ENCODE measurements around the gene CDH12. TPM values are rescaled to one million over a fixed set of nuclear protein-coding genes. Genes with fewer than 3 reads are reported as not detected.
"Not testable (repeated sequence)": the region's sequence is repeated elsewhere in the genome, so short reads cannot be mapped to it uniquely, and the experiment has no call there.

The CDH12 gene
- total RNA-seq, 1 donor from 2014 or later = not detected

GRCh38 chr5:22319798-22320197 is 533.3 kb downstream of the CDH12 start:
- Histone ChIP-seq H3K9ac (ENCODE audit: low read length) (no peak overlapping the region), H3K27ac (ENCODE audit: low read depth, low read length) (no peak overlapping the region), H3K4me3 (ENCODE audit: insufficient read depth, low read depth, low read length) (no peak overlapping the region), H3K36me3 (ENCODE audit: insufficient read depth, low read length) (no peaks in the 10 kb centered on the region), H3K79me2 (ENCODE audit: insufficient read depth, low read length) (no peaks in the 10 kb centered on the region), H2AFZ (ENCODE audit: low read depth, low read length) (no peak overlapping the region), H3K9me3 (ENCODE audit: insufficient read depth, low read depth, low read length) (no peaks in the 10 kb centered on the region), H3K27me3 (ENCODE audit: insufficient read depth, low read length) (no peaks in the 10 kb centered on the region), H4K20me1 (ENCODE audit: insufficient read depth, low read length) (no peaks in the 10 kb centered on the region), H3K4me1 (ENCODE audit: insufficient read depth, low read length) (no peaks in the 10 kb centered on the region), H3K4me2 (ENCODE audit: low read length) (no peak overlapping the region)
- Mint-ChIP-seq H3K27ac (ENCODE audit: unreplicated experiment) (no peak overlapping the region), H3K27me3 (ENCODE audit: low read depth, unreplicated experiment) (no peaks in the 10 kb centered on the region), H3K9me3 (ENCODE audit: unreplicated experiment) (no peaks in the 10 kb centered on the region), H3K36me3 (ENCODE audit: low read depth, unreplicated experiment) (no peaks in the 10 kb centered on the region), H3K4me1 (ENCODE audit: low read depth, unreplicated experiment) (no peaks in the 10 kb centered on the region), H3K4me3 (ENCODE audit: unreplicated experiment) (no peak overlapping the region)
- FAIRE-seq = no peak
- TF ChIP-seq, protein P1, sequence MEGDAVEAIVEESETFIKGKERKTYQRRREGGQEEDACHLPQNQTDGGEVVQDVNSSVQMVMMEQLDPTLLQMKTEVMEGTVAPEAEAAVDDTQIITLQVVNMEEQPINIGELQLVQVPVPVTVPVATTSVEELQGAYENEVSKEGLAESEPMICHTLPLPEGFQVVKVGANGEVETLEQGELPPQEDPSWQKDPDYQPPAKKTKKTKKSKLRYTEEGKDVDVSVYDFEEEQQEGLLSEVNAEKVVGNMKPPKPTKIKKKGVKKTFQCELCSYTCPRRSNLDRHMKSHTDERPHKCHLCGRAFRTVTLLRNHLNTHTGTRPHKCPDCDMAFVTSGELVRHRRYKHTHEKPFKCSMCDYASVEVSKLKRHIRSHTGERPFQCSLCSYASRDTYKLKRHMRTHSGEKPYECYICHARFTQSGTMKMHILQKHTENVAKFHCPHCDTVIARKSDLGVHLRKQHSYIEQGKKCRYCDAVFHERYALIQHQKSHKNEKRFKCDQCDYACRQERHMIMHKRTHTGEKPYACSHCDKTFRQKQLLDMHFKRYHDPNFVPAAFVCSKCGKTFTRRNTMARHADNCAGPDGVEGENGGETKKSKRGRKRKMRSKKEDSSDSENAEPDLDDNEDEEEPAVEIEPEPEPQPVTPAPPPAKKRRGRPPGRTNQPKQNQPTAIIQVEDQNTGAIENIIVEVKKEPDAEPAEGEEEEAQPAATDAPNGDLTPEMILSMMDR (IDR thresholded peaks at IDR 0.05; ENCODE audit: insufficient read depth, low read depth, low read length) = no peak
- TF ChIP-seq EZH2 (IDR thresholded peaks at IDR 0.05; ENCODE audit: insufficient read depth, low read length) = no peak
- no peak for DNase-seq (ENCODE audit: low read depth)

DNA sequence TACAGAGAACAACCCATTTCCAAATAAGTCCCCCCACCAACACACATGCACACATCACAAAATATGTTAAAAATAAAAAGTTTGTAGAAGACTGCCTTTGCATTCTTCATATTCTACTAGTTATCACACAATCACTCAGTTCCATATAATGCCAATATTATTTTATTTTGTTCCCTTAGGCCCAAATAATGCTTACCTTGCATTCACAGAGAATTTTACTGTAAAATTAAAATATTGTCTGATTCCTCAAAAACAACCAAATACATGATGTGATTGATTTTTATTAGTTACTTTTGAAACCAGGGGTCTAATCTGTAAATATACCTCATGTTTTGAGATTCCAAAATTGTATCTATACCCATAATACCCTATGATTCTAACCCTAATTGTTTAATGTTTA is 536.9 kb downstream of the CDH12 start:
- H3K27ac Mint-ChIP-seq (ENCODE audit: unreplicated experiment) = no peak overlapping the region
- no peaks in the 10 kb centered on the region for H3K27me3 ChIP-seq (ENCODE audit: insufficient read depth, low read length)
- no peak overlapping the region for H3K27ac ChIP-seq (ENCODE audit: low read depth, low read length)
- H3K36me3 Mint-ChIP-seq (ENCODE audit: low read depth, unreplicated experiment) = no peaks in the 10 kb centered on the region
- H3K9me3 ChIP-seq (ENCODE audit: insufficient read depth, low read depth, low read length) = no peaks in the 10 kb centered on the region
- no peaks in the 10 kb centered on the region for H3K4me1 ChIP-seq (ENCODE audit: insufficient read depth, low read length)
- no peak overlapping the region for H3K4me3 ChIP-seq (ENCODE audit: insufficient read depth, low read depth, low read length)
- H3K4me2 ChIP-seq (ENCODE audit: low read length) = no peak overlapping the region
- no peak overlapping the region for H3K9ac ChIP-seq (ENCODE audit: low read length)
- no peaks in the 10 kb centered on the region for H3K9me3 Mint-ChIP-seq (ENCODE audit: unreplicated experiment)
- FAIRE-seq = no peak
- no peak for DNase-seq (ENCODE audit: low read depth)
- H3K36me3 ChIP-seq (ENCODE audit: insufficient read depth, low read length) = no peaks in the 10 kb centered on the region
- TF ChIP-seq, protein P1 (IDR thresholded peaks at IDR 0.05; ENCODE audit: insufficient read depth, low read depth, low read length) = no peak
- no peak for TF ChIP-seq EZH2 (IDR thresholded peaks at IDR 0.05; ENCODE audit: insufficient read depth, low read length)
- no peak overlapping the region for H3K4me3 Mint-ChIP-seq (ENCODE audit: unreplicated experiment)
- H3K79me2 ChIP-seq (ENCODE audit: insufficient read depth, low read length) = no peaks in the 10 kb centered on the region
- H3K27me3 Mint-ChIP-seq (ENCODE audit: low read depth, unreplicated experiment) = no peaks in the 10 kb centered on the region
- no peaks in the 10 kb centered on the region for H3K4me1 Mint-ChIP-seq (ENCODE audit: low read depth, unreplicated experiment)
- H2AFZ ChIP-seq (ENCODE audit: low read depth, low read length) = no peak overlapping the region
- no peaks in the 10 kb centered on the region for H4K20me1 ChIP-seq (ENCODE audit: insufficient read depth, low read length)

DNA sequence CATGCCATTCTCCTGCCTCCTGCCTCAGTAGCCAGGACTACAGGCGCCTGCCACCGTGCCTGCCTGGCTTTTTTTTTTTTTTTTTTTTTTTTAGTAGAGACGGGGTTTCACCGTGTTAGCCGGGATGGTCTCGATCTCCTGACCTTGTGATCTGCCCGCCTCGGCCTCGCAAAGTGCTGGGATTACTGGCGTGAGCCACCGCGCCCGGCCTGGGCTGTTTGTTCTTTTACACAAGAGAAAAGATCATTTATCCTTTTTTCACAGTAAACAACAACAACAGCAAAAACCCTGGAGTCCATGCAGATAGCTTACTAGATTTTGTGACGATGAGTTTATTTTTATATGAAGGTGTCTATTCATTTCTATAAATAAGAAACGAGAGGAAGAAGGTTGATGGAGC is 538.1 kb downstream of the CDH12 start:
- H4K20me1 ChIP-seq (ENCODE audit: insufficient read depth, low read length); H3K4me3 ChIP-seq (ENCODE audit: insufficient read depth, low read depth, low read length); H3K9me3 Mint-ChIP-seq (ENCODE audit: unreplicated experiment); H3K4me2 ChIP-seq (ENCODE audit: low read length); H3K9me3 ChIP-seq (ENCODE audit: insufficient read depth, low read depth, low read length); FAIRE-seq; H3K4me1 Mint-ChIP-seq (ENCODE audit: low read depth, unreplicated experiment); H3K36me3 ChIP-seq (ENCODE audit: insufficient read depth, low read length); H3K36me3 Mint-ChIP-seq (ENCODE audit: low read depth, unreplicated experiment); H3K27ac ChIP-seq (ENCODE audit: low read depth, low read length); H3K4me3 Mint-ChIP-seq (ENCODE audit: unreplicated experiment); H2AFZ ChIP-seq (ENCODE audit: low read depth, low read length); H3K27ac Mint-ChIP-seq (ENCODE audit: unreplicated experiment); DNase-seq (ENCODE audit: low read depth); H3K79me2 ChIP-seq (ENCODE audit: insufficient read depth, low read length); H3K9ac ChIP-seq (ENCODE audit: low read length); H3K4me1 ChIP-seq (ENCODE audit: insufficient read depth, low read length); H3K27me3 ChIP-seq (ENCODE audit: insufficient read depth, low read length); H3K27me3 Mint-ChIP-seq (ENCODE audit: low read depth, unreplicated experiment): not testable (repeated sequence)
